Vagina (tissue), 2 donors: ENCODE results near the gene ACBD5. TPM values are rescaled to one million over a fixed set of nuclear protein-coding genes. Genes with fewer than 3 reads are reported as not detected.

Source experiments
- DNase-seq, 2 donors: peaks; one replicate each; pipeline ENCODE4 v3.0.0-alpha.2; 2017; ENCODE audit errors: extremely low spot score in 2 of 2
- H3K27ac ChIP-seq: fragments of 200-600 bp; sonication (generic); one replicate; pipeline ENCODE4 v1.5.1; 2019
- H3K27me3 ChIP-seq: fragments of 200-600 bp; sonication (generic); one replicate; pipeline ENCODE4 v1.5.1; 2019
- H3K36me3 ChIP-seq, 2 donors: fragments of 200-600 bp; sonication (generic); one replicate each; pipeline ENCODE4 v1.5.1; 2017 to 2019
- H3K4me1 ChIP-seq: fragments of 200-600 bp; sonication (generic); one replicate; pipeline ENCODE4 v1.5.1; 2019
- H3K4me3 ChIP-seq, 2 donors: fragments of 200-600 bp; sonication (generic); 1 replicate in 1 of 2; 2 replicates in 1 of 2; pipeline ENCODE4 v1.5.1; 2016 to 2019
- H3K9me3 ChIP-seq: fragments of 200-600 bp; sonication (generic); one replicate; pipeline ENCODE4 v1.5.1; 2019
- CTCF ChIP-seq, 3 experiments: fragments of 450-650 bp in 2 of 3; fragments of 200-600 bp in 1 of 3; sonication (generic) in 1 of 3; IDR thresholded peaks; one replicate each; pipeline ENCODE4 v1.5.1; 2017 to 2019; ENCODE audit warnings: antibody characterized with exemption in 3 of 3, mild to moderate bottlenecking in 2 of 3, moderate library complexity in 2 of 3
- POLR2A ChIP-seq, 2 donors: fragments of 450-650 bp; IDR thresholded peaks; one replicate each; pipeline ENCODE4 v1.6.1; 2017; ENCODE audit warnings: antibody characterized with exemption in 2 of 2, mild to moderate bottlenecking in 2 of 2, moderate library complexity in 2 of 2
- POLR2AphosphoS5 ChIP-seq, 2 donors: sonication (generic); formaldehyde crosslinking; IDR thresholded peaks; one replicate each; pipeline ENCODE4 v1.9.0; 2017; ENCODE audit warnings: antibody characterized with exemption in 2 of 2, mild to moderate bottlenecking in 2 of 2, low read depth in 1 of 2; ENCODE audit not compliant: insufficient read depth in 1 of 2
- intact Hi-C: fragments of 100-400 bp; cut with DNase I; formaldehyde crosslinking; loops from one replicate; pipeline ENCODE4 v1.15.1; 2023
- total RNA-seq: library from RNA; depleted of rRNA; stranded (reverse); fragments of >200 nt; gene quantifications from one replicate; pipeline ENCODE4 v1.2.3, GENCODE V29; 2016

Gene ACBD5
- total RNA-seq, 1 donor from 2014 or later, result 12.3 TPM

GRCh38 chr10:27225642-27226257 lies 14.8 kb downstream of the ACBD5 start:
- H3K9me3 ChIP-seq, result no peaks in the 10 kb centered on the region
- TF ChIP-seq CTCF (IDR thresholded peaks at IDR 0.05), result no peak
- no peak for TF ChIP-seq POLR2A (IDR thresholded peaks at IDR 0.05)
- TF ChIP-seq POLR2AphosphoS5 (IDR thresholded peaks at IDR 0.05; ENCODE audit: insufficient read depth in 1 of 2, low read depth in 1 of 2), result no peak
- peaks cover 0 to 23% of the 10 kb centered on the region in 2 donors for H3K36me3 ChIP-seq
- no peak overlapping the region for H3K27ac ChIP-seq
- DNase-seq, result no peak
- H3K4me3 ChIP-seq, result no peak overlapping the region
- no peaks in the 10 kb centered on the region for H3K4me1 ChIP-seq
- H3K27me3 ChIP-seq, result no peaks in the 10 kb centered on the region
- intact Hi-C loops, result no loop called here

- Histone ChIP-seq H3K4me3 (no peak overlapping the region), H3K4me1 (no peaks in the 10 kb centered on the region), H3K36me3 (peaks cover 0 to 19% of the 10 kb centered on the region in 2 donors), H3K9me3 (no peaks in the 10 kb centered on the region), H3K27ac (no peak overlapping the region), H3K27me3 (no peaks in the 10 kb centered on the region)
- intact Hi-C loops, result no loop called here
- no peak for DNase-seq
- TF ChIP-seq POLR2A (IDR thresholded peaks at IDR 0.05) (no peak), POLR2AphosphoS5 (IDR thresholded peaks at IDR 0.05; ENCODE audit: insufficient read depth in 1 of 2, low read depth in 1 of 2) (no peak), CTCF (IDR thresholded peaks at IDR 0.05) (no peak)
Measured at GRCh38 chr10:27225011-27225590, 15.5 kb downstream of the ACBD5 start.

GRCh38 chr10:27223964-27224363 lies 16.6 kb downstream of the ACBD5 start:
- no peak overlapping the region for H3K4me3 ChIP-seq
- H3K4me1 ChIP-seq, result no peaks in the 10 kb centered on the region
- DNase-seq, result no peak
- TF ChIP-seq POLR2A (IDR thresholded peaks at IDR 0.05) (no peak), CTCF (IDR thresholded peaks at IDR 0.05) (peak in 1 of 3 experiments; percentile 40), POLR2AphosphoS5 (IDR thresholded peaks at IDR 0.05; ENCODE audit: insufficient read depth in 1 of 2, low read depth in 1 of 2) (no peak)
- no peaks in the 10 kb centered on the region for H3K27me3 ChIP-seq
- H3K9me3 ChIP-seq, result no peaks in the 10 kb centered on the region
- H3K27ac ChIP-seq, result no peak overlapping the region
- H3K36me3 ChIP-seq, result peaks cover 0 to 24% of the 10 kb centered on the region in 2 donors
- intact Hi-C loops, result no loop called here

- no peak for DNase-seq
- Histone ChIP-seq H3K27ac (no peak overlapping the region), H3K36me3 (peaks cover 0 to 83% of the 10 kb centered on the region in 2 donors), H3K4me1 (no peaks in the 10 kb centered on the region), H3K27me3 (no peaks in the 10 kb centered on the region), H3K9me3 (no peaks in the 10 kb centered on the region), H3K4me3 (no peak overlapping the region)
- TF ChIP-seq CTCF (IDR thresholded peaks at IDR 0.05), result no peak
- TF ChIP-seq POLR2AphosphoS5 (IDR thresholded peaks at IDR 0.05; ENCODE audit: insufficient read depth in 1 of 2, low read depth in 1 of 2), result no peak
- no peak for TF ChIP-seq POLR2A (IDR thresholded peaks at IDR 0.05)
- intact Hi-C loops, result no loop called here
Measured at GRCh38 chr10:27207350-27207749, 33.2 kb downstream of the ACBD5 start.

GRCh38 chr10:27203806-27204205 lies 36.8 kb downstream of the ACBD5 start:
- no peak overlapping the region for H3K27ac ChIP-seq
- peaks cover 0 to 61% of the 10 kb centered on the region in 2 donors for H3K36me3 ChIP-seq
- H3K4me3 ChIP-seq, result no peak overlapping the region
- no peak for TF ChIP-seq POLR2A (IDR thresholded peaks at IDR 0.05)
- TF ChIP-seq CTCF (IDR thresholded peaks at IDR 0.05), result no peak
- no peak for TF ChIP-seq POLR2AphosphoS5 (IDR thresholded peaks at IDR 0.05; ENCODE audit: insufficient read depth in 1 of 2, low read depth in 1 of 2)
- H3K4me1 ChIP-seq, result no peaks in the 10 kb centered on the region
- no peak for DNase-seq
- H3K9me3 ChIP-seq, result no peaks in the 10 kb centered on the region
- intact Hi-C loops, result no loop called here
- no peaks in the 10 kb centered on the region for H3K27me3 ChIP-seq
